Measurements from ENCODE around the gene SRBD1.

GRCh38 chr2:45567288-45567963 lies 43.6 kb downstream of the SRBD1 start:
- no peak for TF ChIP-seq POLR2A (IDR thresholded peaks at IDR 0.05)
- TF ChIP-seq, protein P1, sequence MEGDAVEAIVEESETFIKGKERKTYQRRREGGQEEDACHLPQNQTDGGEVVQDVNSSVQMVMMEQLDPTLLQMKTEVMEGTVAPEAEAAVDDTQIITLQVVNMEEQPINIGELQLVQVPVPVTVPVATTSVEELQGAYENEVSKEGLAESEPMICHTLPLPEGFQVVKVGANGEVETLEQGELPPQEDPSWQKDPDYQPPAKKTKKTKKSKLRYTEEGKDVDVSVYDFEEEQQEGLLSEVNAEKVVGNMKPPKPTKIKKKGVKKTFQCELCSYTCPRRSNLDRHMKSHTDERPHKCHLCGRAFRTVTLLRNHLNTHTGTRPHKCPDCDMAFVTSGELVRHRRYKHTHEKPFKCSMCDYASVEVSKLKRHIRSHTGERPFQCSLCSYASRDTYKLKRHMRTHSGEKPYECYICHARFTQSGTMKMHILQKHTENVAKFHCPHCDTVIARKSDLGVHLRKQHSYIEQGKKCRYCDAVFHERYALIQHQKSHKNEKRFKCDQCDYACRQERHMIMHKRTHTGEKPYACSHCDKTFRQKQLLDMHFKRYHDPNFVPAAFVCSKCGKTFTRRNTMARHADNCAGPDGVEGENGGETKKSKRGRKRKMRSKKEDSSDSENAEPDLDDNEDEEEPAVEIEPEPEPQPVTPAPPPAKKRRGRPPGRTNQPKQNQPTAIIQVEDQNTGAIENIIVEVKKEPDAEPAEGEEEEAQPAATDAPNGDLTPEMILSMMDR (IDR thresholded peaks at IDR 0.05) = no peak
- TF ChIP-seq POLR2AphosphoS5 (IDR thresholded peaks at IDR 0.05; ENCODE audit: insufficient read depth in 1 of 2, low read depth in 1 of 2) = no peak
